Body of pancreas (tissue), 4 donors: ENCODE results near the gene GCNA.

Experiments used
- CTCF ChIP-seq, 7 experiments: fragments of 450-650 bp in 4 of 7; fragments of 200-600 bp in 3 of 7; sonication (generic) in 3 of 7; IDR thresholded peaks; one replicate each; pipeline ENCODE4 v1.5.1; 2016 to 2019; ENCODE audit warnings: antibody characterized with exemption in 7 of 7
- POLR2A ChIP-seq, 3 donors: fragments of 450-650 bp; IDR thresholded peaks; one replicate each; pipeline ENCODE4 v1.6.1; 2016; ENCODE audit warnings: antibody characterized with exemption in 3 of 3, mild to moderate bottlenecking in 2 of 3

DNA sequence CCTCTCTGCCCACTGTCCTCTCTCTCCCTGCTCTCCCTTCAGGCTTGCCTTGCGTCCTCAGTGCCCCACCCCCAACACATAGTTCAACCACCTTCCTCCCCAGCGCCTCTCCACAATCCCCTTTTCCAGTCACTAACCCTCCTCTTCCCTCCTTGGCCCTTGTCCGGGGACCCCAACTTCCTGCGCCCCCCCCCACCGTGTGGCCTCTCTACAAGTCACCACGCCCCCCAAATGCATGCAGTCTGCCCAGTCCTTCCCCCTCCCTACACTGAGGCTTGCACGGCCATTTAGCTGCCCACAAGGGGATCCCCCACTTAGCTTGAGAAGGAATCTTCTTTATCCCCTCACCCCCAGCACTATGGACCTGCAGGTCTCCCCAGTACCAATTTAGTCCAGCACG is 39.5 kb downstream of the GCNA start:
- TF ChIP-seq CTCF (IDR thresholded peaks at IDR 0.05) (no peak), POLR2A (IDR thresholded peaks at IDR 0.05) (no peak)
